Naive thymus-derived CD8-positive, alpha-beta T cell (primary cell): Measurements from ENCODE around the gene FLYWCH1. TPM values are rescaled to one million over a fixed set of nuclear protein-coding genes. Genes with fewer than 3 reads are reported as not detected.

Experiments used
- ATAC-seq, 2 donors: fragments of 150-1000 bp; cut with Tn5 transposase in 1 of 2; sonication (Bioruptor Pico), chemical (Tn5 transposase) in 1 of 2; 1 replicate in 1 of 2; 2 replicates in 1 of 2; pipeline ENCODE4 v1.10.0; 2021; ENCODE audit warnings: mild to moderate bottlenecking in 2 of 2, moderate library complexity in 2 of 2
- POLR2A ChIA-PET: fragments of 350-600 bp; sonication (Branson Sonifier 250); formaldehyde crosslinking; loops from one replicate; lab custom pipeline; 2021; ENCODE audit warnings: antibody characterized with exemption; lab: Charles Lee
- DNase-seq, 10 donors: peaks; one replicate each; pipeline versions ENCODE4 v3.0.0 to v3.0.0-alpha.2; 2020 to 2022
- H3K27ac Mint-ChIP-seq, 10 donors: one replicate each; pipeline ENCODE4 v1.8.0; 2020 to 2022; ENCODE audit warnings: mild to moderate bottlenecking in 10 of 10, mixed read lengths in 10 of 10, moderate library complexity in 4 of 10, inconsistent platforms in 1 of 10
- H3K27me3 Mint-ChIP-seq, 5 donors: one replicate each; pipeline ENCODE4 v1.8.0; 2021 to 2022; ENCODE audit warnings: mixed read lengths in 5 of 5
- H3K36me3 Mint-ChIP-seq, 3 donors: one replicate each; pipeline ENCODE4 v1.8.0; 2020 to 2022; ENCODE audit warnings: mixed read lengths in 3 of 3, mild to moderate bottlenecking in 2 of 3, inconsistent platforms in 1 of 3
- H3K4me1 Mint-ChIP-seq, 4 donors: one replicate each; pipeline ENCODE4 v1.8.0; 2021 to 2022; ENCODE audit warnings: mixed read lengths in 4 of 4
- H3K4me3 Mint-ChIP-seq, 10 donors: one replicate each; pipeline ENCODE4 v1.8.0; 2020 to 2022; ENCODE audit warnings: mild to moderate bottlenecking in 10 of 10, mixed read lengths in 10 of 10, moderate library complexity in 6 of 10, inconsistent platforms in 1 of 10
- H3K9me3 Mint-ChIP-seq, 9 donors: one replicate each; pipeline ENCODE4 v1.8.0; 2020 to 2022; ENCODE audit warnings: mixed read lengths in 9 of 9, mild to moderate bottlenecking in 3 of 9, inconsistent platforms in 1 of 9, moderate library complexity in 1 of 9
- polyA plus RNA-seq, 3 donors: library from polyadenylated mRNA; unstranded; fragments of 300-500 nt; fragmentation: Illumina TruSeq; gene quantifications; one replicate each; pipeline ENCODE4 v1.2.3, GENCODE V29; 2021
- total RNA-seq, 8 experiments: library from RNA in 2 of 8; stranded (reverse) in 2 of 8; gene quantifications; one replicate each; pipeline ENCODE4 v1.2.3 and lab custom pipeline; 2021 to 2026

FLYWCH1 gene
- total and polyA plus RNA-seq, 5 experiments from 2014 or later: 5.9 to 113 (median 18.4) TPM

- Mint-ChIP-seq H3K4me3 (no peak overlapping the region), H3K27me3 (peaks cover 3 to 41% (median 15%) of the 10 kb centered on the region in 5 donors), H3K4me1 (peaks cover 7 to 32% (median 22%) of the 10 kb centered on the region in 4 donors), H3K36me3 (no peaks in the 10 kb centered on the region), H3K9me3 (no peaks in the 10 kb centered on the region), H3K27ac (peak overlapping the region in 1 of 10 donors; percentile 49)
- ATAC-seq: no peak
- POLR2A ChIA-PET: interaction anchor here (0.9 to 1.2 kb wide), 2 partner anchors 29 to 208 kb away, joined by 3 to 6 read pairs; partner anchors contain the start of gene SRRM2
- DNase-seq: peak in 1 of 10 donors; percentile 57
These were observed 48.7 kb downstream of the FLYWCH1 start for GRCh38 chr16:2960183-2961010.

GRCh38 chr16:2962334-2963073 is 50.8 kb downstream of the FLYWCH1 start:
- Mint-ChIP-seq H3K4me1 (peaks cover 8 to 32% (median 27%) of the 10 kb centered on the region in 4 donors), H3K27ac (no peak overlapping the region), H3K36me3 (no peaks in the 10 kb centered on the region), H3K27me3 (peaks cover 0 to 40% (median 8%) of the 10 kb centered on the region in 5 donors), H3K9me3 (no peaks in the 10 kb centered on the region), H3K4me3 (peak overlapping the region in 8 of 10 donors; percentile 15 to 85 (median 53))
- DNase-seq (peak in 1 of 10 donors; percentile 49), ATAC-seq (no peak)
- POLR2A ChIA-PET: interaction anchor here (0.8 to 1.3 kb wide), 2 partner anchors 10 to 15 kb away, joined by 3 to 4 read pairs; no protein-coding TSS in a partner anchor

- ATAC-seq (peak; percentile 7 to 47), DNase-seq (peak in 8 of 10 donors; percentile 25 to 75 (median 61))
- Mint-ChIP-seq H3K9me3 (peaks cover 0 to 4% (median 0%) of the 10 kb centered on the region in 9 donors), H3K27ac (no peak overlapping the region), H3K4me1 (peaks cover 8 to 36% (median 30%) of the 10 kb centered on the region in 4 donors), H3K27me3 (peaks cover 2 to 44% (median 12%) of the 10 kb centered on the region in 5 donors), H3K4me3 (peak overlapping the region; percentile 39 to 95 (median 83)), H3K36me3 (no peaks in the 10 kb centered on the region)
- POLR2A ChIA-PET: interaction anchor here (0.8 kb wide), 1 partner anchor 11 kb away, joined by 3 read pairs; no protein-coding TSS in a partner anchor
These were observed 51.5 kb downstream of the FLYWCH1 start for GRCh38 chr16:2963074-2963722.

- Mint-ChIP-seq H3K4me3 (peak within 1 kb of the TSS; percentile 74 to 95 (median 85)), H3K36me3 (no peaks in the 10 kb centered on the region), H3K27me3 (peaks cover 3 to 51% (median 17%) of the 10 kb centered on the region in 5 donors), H3K9me3 (peaks cover 0 to 4% (median 0%) of the 10 kb centered on the region in 9 donors), H3K4me1 (peaks cover 13 to 42% (median 37%) of the 10 kb centered on the region in 4 donors), H3K27ac (peak within 1 kb of the TSS in 2 of 10 donors; percentile 29 to 56)
- POLR2A ChIA-PET: interaction anchor here (2.4 kb wide), 1 partner anchor 17 kb away, joined by 11 read pairs; the partner anchor contains the start of gene PKMYT1
- ATAC-seq: peak; percentile 19 to 25
- peak in 7 of 10 donors; percentile 18 to 63 (median 27) for DNase-seq
These were observed 52.2 kb downstream of the FLYWCH1 start, which contains the start of gene KREMEN2 for GRCh38 chr16:2963723-2964474. TSS of gene KREMEN2 (plus strand) at chr16:2964275. CDS start at chr16:2964521, 246 bp downstream.

GRCh38 chr16:2964475-2965336 is 53.0 kb downstream of the FLYWCH1 start:
- H3K9me3 Mint-ChIP-seq: peaks cover 0 to 4% (median 0%) of the 10 kb centered on the region in 9 donors
- POLR2A ChIA-PET: interaction anchor here (0.7 to 2.4 kb wide), 4 partner anchors 13 to 985 kb away, joined by 3 to 11 read pairs (median 4); partner anchors contain the start of genes FLYWCH2 and PKMYT1
- H3K27ac Mint-ChIP-seq: no peak overlapping the region
- peaks cover 13 to 42% (median 38%) of the 10 kb centered on the region in 4 donors for H3K4me1 Mint-ChIP-seq
- peaks cover 3 to 51% (median 17%) of the 10 kb centered on the region in 5 donors for H3K27me3 Mint-ChIP-seq
- peak; percentile 41 to 80 (median 56) for DNase-seq
- ATAC-seq: peak; percentile 24 to 41
- no peaks in the 10 kb centered on the region for H3K36me3 Mint-ChIP-seq
- peak overlapping the region; percentile 52 to 95 (median 82) for H3K4me3 Mint-ChIP-seq

- peaks cover 13 to 45% (median 43%) of the 10 kb centered on the region in 4 donors for H3K4me1 Mint-ChIP-seq
These were observed 54.5 kb downstream of the FLYWCH1 start for GRCh38 chr16:2966043-2966807.

GRCh38 chr16:2966808-2967191 is 55.1 kb downstream of the FLYWCH1 start:
- H3K9me3 Mint-ChIP-seq: peaks cover 0 to 4% (median 0%) of the 10 kb centered on the region in 9 donors
- no peak overlapping the region for H3K27ac Mint-ChIP-seq
- H3K4me1 Mint-ChIP-seq: peaks cover 12 to 42% (median 39%) of the 10 kb centered on the region in 4 donors
- peak overlapping the region in 1 of 10 donors; percentile 72 for H3K4me3 Mint-ChIP-seq
- peaks cover 3 to 53% (median 25%) of the 10 kb centered on the region in 5 donors for H3K27me3 Mint-ChIP-seq
- no peak for ATAC-seq
- POLR2A ChIA-PET: interaction anchor here (0.6 to 2.2 kb wide), 5 partner anchors 11 to 65 kb away, joined by 3 to 14 read pairs (median 3); partner anchors contain the start of genes PKMYT1 and TNFRSF12A
- no peaks in the 10 kb centered on the region for H3K36me3 Mint-ChIP-seq
- DNase-seq: no peak

More at GRCh38 chr16:2966043-2966807, 54.5 kb downstream of the FLYWCH1 start:
- H3K36me3 Mint-ChIP-seq: no peaks in the 10 kb centered on the region
- POLR2A ChIA-PET: interaction anchor here (0.6 to 2.4 kb wide), 4 partner anchors 14 to 65 kb away, joined by 3 to 14 read pairs (median 8); partner anchors contain the start of gene PKMYT1
- H3K4me3 Mint-ChIP-seq: peak overlapping the region in 6 of 10 donors; percentile 4 to 85 (median 61)
- peaks cover 3 to 55% (median 24%) of the 10 kb centered on the region in 5 donors for H3K27me3 Mint-ChIP-seq
- H3K27ac Mint-ChIP-seq: no peak overlapping the region
- peaks cover 0 to 4% (median 0%) of the 10 kb centered on the region in 9 donors for H3K9me3 Mint-ChIP-seq
- DNase-seq (no peak), ATAC-seq (no peak)

- DNase-seq (peak in 1 of 10 donors; percentile 13), ATAC-seq (no peak)
- Mint-ChIP-seq H3K4me3 (peak overlapping the region in 3 of 10 donors; percentile 30 to 72 (median 60)), H3K4me1 (peaks cover 14 to 39% (median 36%) of the 10 kb centered on the region in 4 donors), H3K36me3 (no peaks in the 10 kb centered on the region), H3K27ac (no peak overlapping the region), H3K9me3 (peaks cover 0 to 4% (median 0%) of the 10 kb centered on the region in 9 donors), H3K27me3 (peaks cover 3 to 53% (median 30%) of the 10 kb centered on the region in 5 donors)
- POLR2A ChIA-PET: interaction anchor here (0.9 to 2.2 kb wide), 4 partner anchors 11 to 64 kb away, joined by 3 to 14 read pairs (median 3); partner anchors contain the start of genes PKMYT1 and TNFRSF12A
These were observed 55.5 kb downstream of the FLYWCH1 start for GRCh38 chr16:2967211-2967631.

- POLR2A ChIA-PET: interaction anchor here (0.9 to 2.2 kb wide), 3 partner anchors 10 to 52 kb away, joined by 3 to 14 read pairs (median 3); partner anchors contain the start of genes PKMYT1 and TNFRSF12A
- Mint-ChIP-seq H3K9me3 (peaks cover 0 to 4% (median 0%) of the 10 kb centered on the region in 9 donors), H3K4me3 (peak overlapping the region in 8 of 10 donors; percentile 62 to 83 (median 73)), H3K27ac (no peak overlapping the region), H3K27me3 (peaks cover 3 to 51% (median 31%) of the 10 kb centered on the region in 5 donors), H3K36me3 (no peaks in the 10 kb centered on the region), H3K4me1 (peaks cover 15 to 37% (median 34%) of the 10 kb centered on the region in 4 donors)
- ATAC-seq (no peak), DNase-seq (no peak)
These were observed 56.0 kb downstream of the FLYWCH1 start for GRCh38 chr16:2967721-2968161.
